Brain microvascular endothelial cell (primary cell): Measurements from ENCODE around the gene VAPA.

Experiments used
- DNase-seq: peaks from one replicate; pipeline ENCODE4 v3.0.0-alpha.2; 2020
- H3K27ac ChIP-seq: fragments of 250-450 bp; sonication (Bioruptor Pico); 2 replicates; pipeline ENCODE4 v1.5.1; 2020; ENCODE audit warnings: mild to moderate bottlenecking, moderate library complexity
- H3K27me3 ChIP-seq: fragments of 250-450 bp; sonication (Bioruptor Pico); replicated peaks from 2 replicates; pipeline ENCODE4 v1.5.1; 2020; ENCODE audit warnings: mild to moderate bottlenecking
- H3K36me3 ChIP-seq: fragments of 250-450 bp; sonication (Bioruptor Pico); replicated peaks from 2 replicates; pipeline ENCODE4 v1.5.1; 2020; ENCODE audit warnings: mild to moderate bottlenecking
- H3K4me3 ChIP-seq: 2 replicates; pipeline ENCODE4 v1.5.1; 2011; ENCODE audit warnings: low read depth, mild to moderate bottlenecking, control low read depth, low read length, moderate library complexity
- CTCF ChIP-seq: IDR thresholded peaks from 2 replicates; pipeline ENCODE4 v1.5.1; 2011; ENCODE audit warnings: low read depth, mild to moderate bottlenecking, moderate library complexity, low read length, control low read depth, inconsistent platforms; ENCODE audit errors: missing control alignments
- in situ Hi-C: cut with HindIII; loops from 2 replicates; pipeline ENCODE4 v1.10.0; 2017; ENCODE audit warnings: low sequenced_read_pairs, low pct_ligation_motif_present

The VAPA gene

GRCh38 chr18:9994701-9995235 lies 81.0 kb downstream of the VAPA start:
- H3K4me3 ChIP-seq: no peak overlapping the region
- DNase-seq: no peak
- H3K27ac ChIP-seq: no peak overlapping the region
- in situ Hi-C loops: no loop called here
- TF ChIP-seq CTCF: no peak
- H3K36me3 ChIP-seq: no peaks in the 10 kb centered on the region
- no peaks in the 10 kb centered on the region for H3K27me3 ChIP-seq

- Histone ChIP-seq H3K4me3 (no peak overlapping the region), H3K27ac (no peak overlapping the region), H3K27me3 (no peaks in the 10 kb centered on the region), H3K36me3 (no peaks in the 10 kb centered on the region)
- in situ Hi-C loops: no loop called here
- DNase-seq: no peak
- TF ChIP-seq CTCF: no peak
These were observed 81.8 kb downstream of the VAPA start for GRCh38 chr18:9995631-9996030.

GRCh38 chr18:9996094-9996493 lies 82.3 kb downstream of the VAPA start:
- no peak overlapping the region for H3K4me3 ChIP-seq
- TF ChIP-seq CTCF: no peak
- DNase-seq: no peak
- no peak overlapping the region for H3K27ac ChIP-seq
- H3K36me3 ChIP-seq: no peaks in the 10 kb centered on the region
- in situ Hi-C loops: no loop called here
- no peaks in the 10 kb centered on the region for H3K27me3 ChIP-seq

- in situ Hi-C loops: no loop called here
- no peak overlapping the region for H3K4me3 ChIP-seq
- TF ChIP-seq CTCF: no peak
- no peak for DNase-seq
- H3K27ac ChIP-seq: no peak overlapping the region
- no peaks in the 10 kb centered on the region for H3K36me3 ChIP-seq
- H3K27me3 ChIP-seq: no peaks in the 10 kb centered on the region
These were observed 83.9 kb downstream of the VAPA start for GRCh38 chr18:9997711-9998110.

GRCh38 chr18:9998330-9998729 lies 84.5 kb downstream of the VAPA start:
- Histone ChIP-seq H3K36me3 (no peaks in the 10 kb centered on the region), H3K27me3 (no peaks in the 10 kb centered on the region), H3K4me3 (no peak overlapping the region), H3K27ac (no peak overlapping the region)
- in situ Hi-C loops: no loop called here
- no peak for TF ChIP-seq CTCF
- DNase-seq: no peak

GRCh38 chr18:10002280-10002679 lies 88.5 kb downstream of the VAPA start:
- H3K27ac ChIP-seq: no peak overlapping the region
- H3K27me3 ChIP-seq: no peaks in the 10 kb centered on the region
- in situ Hi-C loops: no loop called here
- DNase-seq: no peak
- H3K36me3 ChIP-seq: no peaks in the 10 kb centered on the region
- no peak for TF ChIP-seq CTCF
- H3K4me3 ChIP-seq: no peak overlapping the region
